Stimulated activated CD8-positive, alpha-beta memory T cell treated with anti-CD3 and anti-CD28 coated beads, Interleukin-4, amount 100 ng/mL, for 48 hours (primary cell): ENCODE data around the gene PLA2G4B.

Source experiments
- DNase-seq: peaks from one replicate; pipeline ENCODE4 v3.0.0-alpha.2; 2020

The PLA2G4B gene

GRCh38 chr15:41809121-41809520 is 29.5 kb upstream of the PLA2G4B start:
- DNase-seq: no peak

- DNase-seq: no peak
Observed at GRCh38 chr15:41809526-41810220, 29.0 kb upstream of the PLA2G4B start.

GRCh38 chr15:41810651-41811431 is 27.8 kb upstream of the PLA2G4B start:
- no peak for DNase-seq

GRCh38 chr15:41811432-41812195 is 27.0 kb upstream of the PLA2G4B start:
- DNase-seq: peak; percentile 86

GRCh38 chr15:41812820-41813375 is 25.7 kb upstream of the PLA2G4B start:
- no peak for DNase-seq

- no peak for DNase-seq
Observed at GRCh38 chr15:41813426-41813825, 25.2 kb upstream of the PLA2G4B start.

GRCh38 chr15:41814534-41814933 is 24.1 kb upstream of the PLA2G4B start:
- DNase-seq: no peak

- DNase-seq: no peak
Observed at GRCh38 chr15:41816788-41817187, 21.9 kb upstream of the PLA2G4B start.

GRCh38 chr15:41817327-41817726 is 21.3 kb upstream of the PLA2G4B start:
- DNase-seq: no peak

GRCh38 chr15:41817781-41818180 is 20.9 kb upstream of the PLA2G4B start:
- DNase-seq: no peak

- no peak for DNase-seq
Observed at GRCh38 chr15:41819455-41820050, 19.1 kb upstream of the PLA2G4B start.

- no peak for DNase-seq
Observed at GRCh38 chr15:41820791-41821423, 17.7 kb upstream of the PLA2G4B start.

GRCh38 chr15:41821831-41822230 is 16.8 kb upstream of the PLA2G4B start:
- DNase-seq: no peak

GRCh38 chr15:41822471-41822870 is 16.2 kb upstream of the PLA2G4B start:
- no peak for DNase-seq

GRCh38 chr15:41822957-41823356 is 15.7 kb upstream of the PLA2G4B start:
- DNase-seq: no peak

- DNase-seq: no peak
Observed at GRCh38 chr15:41823502-41823901, 15.1 kb upstream of the PLA2G4B start.

GRCh38 chr15:41824062-41824745 is 14.4 kb upstream of the PLA2G4B start:
- no peak for DNase-seq

GRCh38 chr15:41825145-41825544 is 13.5 kb upstream of the PLA2G4B start:
- no peak for DNase-seq

- DNase-seq: no peak
Observed at GRCh38 chr15:41825572-41826535, 12.8 kb upstream of the PLA2G4B start.

- DNase-seq: peak; percentile 33
Observed at GRCh38 chr15:41827290-41827879, 11.3 kb upstream of the PLA2G4B start.
